Measurements from ENCODE around the gene MRM1. TPM values are rescaled to one million over a fixed set of nuclear protein-coding genes. Genes with fewer than 3 reads are reported as not detected.

MRM1 gene
- total RNA-seq, 1 donor from 2014 or later = 3.1 TPM

- H3K27ac Mint-ChIP-seq (ENCODE audit: unreplicated experiment) = no peak overlapping the region
- H3K9me3 ChIP-seq (ENCODE audit: insufficient read depth, low read depth, low read length) = no peaks in the 10 kb centered on the region
- no peak overlapping the region for H2AFZ ChIP-seq (ENCODE audit: low read depth, low read length)
- no peaks in the 10 kb centered on the region for H3K4me1 Mint-ChIP-seq (ENCODE audit: low read depth, unreplicated experiment)
- H3K4me1 ChIP-seq (ENCODE audit: insufficient read depth, low read length) = peaks cover 11% of the 10 kb centered on the region
- H3K9me3 Mint-ChIP-seq (ENCODE audit: unreplicated experiment) = no peaks in the 10 kb centered on the region
- H3K36me3 ChIP-seq (ENCODE audit: insufficient read depth, low read length) = no peaks in the 10 kb centered on the region
- no peak for TF ChIP-seq EZH2 (IDR thresholded peaks at IDR 0.05; ENCODE audit: insufficient read depth, low read length)
- TF ChIP-seq CTCF (IDR thresholded peaks at IDR 0.05; ENCODE audit: insufficient read depth, low read depth, low read length) = no peak
- peaks cover 13% of the 10 kb centered on the region for H4K20me1 ChIP-seq (ENCODE audit: insufficient read depth, low read length)
- H3K36me3 Mint-ChIP-seq (ENCODE audit: low read depth, unreplicated experiment) = peaks cover 5% of the 10 kb centered on the region
- H3K4me3 ChIP-seq (ENCODE audit: insufficient read depth, low read depth, low read length) = no peak overlapping the region
- H3K27me3 ChIP-seq (ENCODE audit: insufficient read depth, low read length) = no peaks in the 10 kb centered on the region
- H3K27ac ChIP-seq (ENCODE audit: low read depth, low read length) = no peak overlapping the region
- peaks cover 9% of the 10 kb centered on the region for H3K27me3 Mint-ChIP-seq (ENCODE audit: low read depth, unreplicated experiment)
- FAIRE-seq = no peak
- no peak overlapping the region for H3K9ac ChIP-seq (ENCODE audit: low read length)
- H3K4me2 ChIP-seq (ENCODE audit: low read length) = no peak overlapping the region
- H3K79me2 ChIP-seq (ENCODE audit: insufficient read depth, low read length) = no peaks in the 10 kb centered on the region
- no peak overlapping the region for H3K4me3 Mint-ChIP-seq (ENCODE audit: unreplicated experiment)
- DNase-seq (ENCODE audit: low read depth) = no peak
These were observed 11.8 kb downstream of the MRM1 start for GRCh38 chr17:36613155-36613554.

GRCh38 chr17:36614081-36614480 is 12.7 kb downstream of the MRM1 start:
- no peak for FAIRE-seq
- no peak overlapping the region for H3K27ac Mint-ChIP-seq (ENCODE audit: unreplicated experiment)
- no peaks in the 10 kb centered on the region for H3K9me3 Mint-ChIP-seq (ENCODE audit: unreplicated experiment)
- Histone ChIP-seq H3K9me3 (ENCODE audit: insufficient read depth, low read depth, low read length) (no peaks in the 10 kb centered on the region), H3K4me3 (ENCODE audit: insufficient read depth, low read depth, low read length) (no peak overlapping the region), H3K27me3 (ENCODE audit: insufficient read depth, low read length) (no peaks in the 10 kb centered on the region), H3K36me3 (ENCODE audit: insufficient read depth, low read length) (no peaks in the 10 kb centered on the region), H4K20me1 (ENCODE audit: insufficient read depth, low read length) (peaks cover 5% of the 10 kb centered on the region), H3K4me1 (ENCODE audit: insufficient read depth, low read length) (peaks cover 9% of the 10 kb centered on the region), H2AFZ (ENCODE audit: low read depth, low read length) (no peak overlapping the region), H3K4me2 (ENCODE audit: low read length) (no peak overlapping the region), H3K27ac (ENCODE audit: low read depth, low read length) (no peak overlapping the region), H3K79me2 (ENCODE audit: insufficient read depth, low read length) (no peaks in the 10 kb centered on the region), H3K9ac (ENCODE audit: low read length) (no peak overlapping the region)
- H3K4me1 Mint-ChIP-seq (ENCODE audit: low read depth, unreplicated experiment) = no peaks in the 10 kb centered on the region
- no peak for TF ChIP-seq EZH2 (IDR thresholded peaks at IDR 0.05; ENCODE audit: insufficient read depth, low read length)
- TF ChIP-seq CTCF (IDR thresholded peaks at IDR 0.05; ENCODE audit: insufficient read depth, low read depth, low read length) = no peak
- H3K27me3 Mint-ChIP-seq (ENCODE audit: low read depth, unreplicated experiment) = peaks cover 9% of the 10 kb centered on the region
- DNase-seq (ENCODE audit: low read depth) = no peak
- no peak overlapping the region for H3K4me3 Mint-ChIP-seq (ENCODE audit: unreplicated experiment)
- H3K36me3 Mint-ChIP-seq (ENCODE audit: low read depth, unreplicated experiment) = peaks cover 3% of the 10 kb centered on the region

GRCh38 chr17:36614933-36615332 is 13.6 kb downstream of the MRM1 start:
- no peaks in the 10 kb centered on the region for H3K79me2 ChIP-seq (ENCODE audit: insufficient read depth, low read length)
- H3K4me3 Mint-ChIP-seq (ENCODE audit: unreplicated experiment) = no peak overlapping the region
- H3K9ac ChIP-seq (ENCODE audit: low read length) = no peak overlapping the region
- no peaks in the 10 kb centered on the region for H3K36me3 ChIP-seq (ENCODE audit: insufficient read depth, low read length)
- no peak overlapping the region for H2AFZ ChIP-seq (ENCODE audit: low read depth, low read length)
- H3K9me3 ChIP-seq (ENCODE audit: insufficient read depth, low read depth, low read length) = no peaks in the 10 kb centered on the region
- H4K20me1 ChIP-seq (ENCODE audit: insufficient read depth, low read length) = no peaks in the 10 kb centered on the region
- H3K27ac Mint-ChIP-seq (ENCODE audit: unreplicated experiment) = no peak overlapping the region
- H3K9me3 Mint-ChIP-seq (ENCODE audit: unreplicated experiment) = no peaks in the 10 kb centered on the region
- H3K4me1 Mint-ChIP-seq (ENCODE audit: low read depth, unreplicated experiment) = no peaks in the 10 kb centered on the region
- no peak overlapping the region for H3K4me3 ChIP-seq (ENCODE audit: insufficient read depth, low read depth, low read length)
- H3K4me1 ChIP-seq (ENCODE audit: insufficient read depth, low read length) = peaks cover 6% of the 10 kb centered on the region
- DNase-seq (ENCODE audit: low read depth) = no peak
- H3K27ac ChIP-seq (ENCODE audit: low read depth, low read length) = no peak overlapping the region
- TF ChIP-seq CTCF (IDR thresholded peaks at IDR 0.05; ENCODE audit: insufficient read depth, low read depth, low read length) (no peak), EZH2 (IDR thresholded peaks at IDR 0.05; ENCODE audit: insufficient read depth, low read length) (no peak)
- no peaks in the 10 kb centered on the region for H3K27me3 ChIP-seq (ENCODE audit: insufficient read depth, low read length)
- no peak overlapping the region for H3K4me2 ChIP-seq (ENCODE audit: low read length)
- FAIRE-seq = no peak
- no peaks in the 10 kb centered on the region for H3K36me3 Mint-ChIP-seq (ENCODE audit: low read depth, unreplicated experiment)
- H3K27me3 Mint-ChIP-seq (ENCODE audit: low read depth, unreplicated experiment) = peaks cover 9% of the 10 kb centered on the region

All from astrocyte (in vitro differentiated cells and primary cell).